Subcutaneous adipose tissue (tissue), 4 donors: ENCODE results near the gene SV2C. TPM values are rescaled to one million over a fixed set of nuclear protein-coding genes. Genes with fewer than 3 reads are reported as not detected.

Experiments used
- CTCF ChIP-seq: fragments of 450-650 bp; IDR thresholded peaks from one replicate; pipeline ENCODE4 v1.5.1; 2016; ENCODE audit warnings: low read depth, mild to moderate bottlenecking, control low read depth, antibody characterized with exemption, moderate library complexity
- total RNA-seq, 4 donors: library from RNA; depleted of rRNA; stranded (reverse); fragments of >200 nt; gene quantifications; one replicate each; pipeline ENCODE4 v1.1.0, GENCODE V29; 2016

Gene SV2C
- total RNA-seq, 4 donors from 2014 or later, result under 0.01 to 0.17 (median under 0.01) TPM; not detected in 1

- TF ChIP-seq CTCF, result no peak
These were observed 23.0 kb downstream of the SV2C start for GRCh38 chr5:76106149-76106548.

GRCh38 chr5:76111477-76112174 is 28.4 kb downstream of the SV2C start:
- TF ChIP-seq CTCF, result no peak

GRCh38 chr5:76113103-76113502 is 29.9 kb downstream of the SV2C start:
- TF ChIP-seq CTCF, result no peak

- TF ChIP-seq CTCF, result no peak
These were observed 31.1 kb downstream of the SV2C start for GRCh38 chr5:76114179-76114851.

GRCh38 chr5:76125346-76125745 is 42.2 kb downstream of the SV2C start:
- no peak for TF ChIP-seq CTCF

GRCh38 chr5:76125888-76126287 is 42.7 kb downstream of the SV2C start:
- no peak for TF ChIP-seq CTCF

GRCh38 chr5:76134003-76134402 is 50.8 kb downstream of the SV2C start:
- no peak for TF ChIP-seq CTCF
